ENCODE data around the gene NKX2-2.

Gene NKX2-2

DNA sequence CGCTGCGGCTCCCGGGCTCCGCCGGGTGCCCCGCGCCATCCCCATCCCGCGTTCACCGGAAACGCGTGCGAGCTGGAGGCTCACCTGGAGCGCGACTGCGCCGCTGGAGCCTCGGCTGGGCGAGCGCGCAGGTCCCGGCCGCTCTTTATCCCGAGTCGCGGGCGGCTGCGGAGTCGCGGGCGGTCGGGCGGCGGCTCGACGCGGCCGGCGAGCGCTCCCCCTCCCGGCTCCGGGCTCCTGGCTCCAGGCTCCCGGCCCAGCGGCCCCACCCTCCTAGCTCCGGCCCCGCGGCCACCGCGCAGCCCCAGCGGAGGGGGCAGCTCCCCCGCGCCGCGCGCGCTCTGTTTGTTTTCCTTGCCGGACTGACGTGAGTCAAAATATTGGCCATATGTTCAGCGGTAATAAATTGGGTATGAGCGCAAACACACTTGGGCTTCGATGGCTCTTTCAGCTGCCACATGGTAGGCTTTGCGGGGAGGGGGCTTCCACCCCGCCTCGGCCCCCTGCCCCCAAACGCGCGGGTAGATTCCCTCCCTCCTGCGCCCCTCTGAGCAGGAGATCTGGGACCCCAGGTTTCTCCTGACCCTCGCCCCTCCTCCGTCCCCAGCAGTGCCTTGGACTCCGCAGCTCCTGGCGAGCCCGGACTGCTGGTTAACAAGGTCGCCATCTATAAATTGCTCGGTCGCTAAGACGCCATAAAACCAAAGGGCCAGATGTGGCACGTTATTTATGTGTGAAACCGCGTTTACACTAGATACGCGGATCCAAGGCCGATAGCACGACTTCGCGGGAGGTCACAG lies 8.8 kb upstream of the NKX2-2 start:
- peak in 37 of 56 donors; percentile 10 to 80 (median 53) for DNase-seq

DNA sequence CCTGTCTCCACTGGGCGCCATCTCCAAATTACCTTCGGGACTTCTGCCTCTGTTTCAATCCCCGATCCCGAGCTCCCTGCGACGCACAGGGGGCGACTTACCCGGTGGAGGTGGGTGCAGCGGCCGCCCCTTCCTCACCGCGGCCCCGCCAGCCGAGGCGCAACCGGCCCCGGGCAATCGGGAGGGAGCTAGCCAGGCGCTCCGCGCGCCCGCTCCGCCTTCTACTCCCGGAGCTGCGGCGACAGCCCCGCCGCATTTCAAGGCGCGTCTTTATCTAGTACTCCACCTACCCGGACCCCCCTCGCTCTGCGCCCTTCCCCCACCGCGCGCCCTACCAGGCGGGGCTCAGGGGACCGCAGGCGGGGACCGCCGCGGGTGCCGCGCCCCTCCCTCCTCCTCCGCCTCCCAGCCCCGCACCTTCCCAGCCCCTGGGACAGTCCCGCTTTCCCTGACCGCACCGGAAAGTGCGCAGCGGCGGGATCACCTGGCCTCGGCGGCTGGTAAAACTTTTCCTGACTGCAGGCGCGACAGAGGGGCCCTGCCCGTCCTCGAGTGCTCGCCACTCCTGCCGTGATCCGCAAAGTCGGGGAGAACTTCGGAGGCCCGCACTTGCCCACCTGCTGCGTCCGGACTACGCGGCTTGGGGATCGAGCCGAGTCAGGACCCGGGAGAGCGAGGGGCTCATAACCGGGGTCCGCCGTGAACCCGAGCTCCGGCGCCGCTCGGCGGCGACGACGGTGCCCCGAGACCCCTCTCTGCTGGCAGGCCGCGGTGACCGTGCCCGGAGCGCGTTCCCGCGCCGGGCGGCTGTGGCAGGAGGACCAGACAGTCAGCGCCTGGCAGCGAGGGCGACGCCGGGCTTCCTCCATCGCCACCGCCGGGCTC lies 8.0 kb upstream of the NKX2-2 start:
- peak in 16 of 56 donors; percentile 25 to 75 (median 40) for DNase-seq

GRCh38 chr20:21520702-21521595 lies 7.1 kb upstream of the NKX2-2 start:
- DNase-seq, result peak in 41 of 56 donors; percentile 29 to 77 (median 55)

DNA sequence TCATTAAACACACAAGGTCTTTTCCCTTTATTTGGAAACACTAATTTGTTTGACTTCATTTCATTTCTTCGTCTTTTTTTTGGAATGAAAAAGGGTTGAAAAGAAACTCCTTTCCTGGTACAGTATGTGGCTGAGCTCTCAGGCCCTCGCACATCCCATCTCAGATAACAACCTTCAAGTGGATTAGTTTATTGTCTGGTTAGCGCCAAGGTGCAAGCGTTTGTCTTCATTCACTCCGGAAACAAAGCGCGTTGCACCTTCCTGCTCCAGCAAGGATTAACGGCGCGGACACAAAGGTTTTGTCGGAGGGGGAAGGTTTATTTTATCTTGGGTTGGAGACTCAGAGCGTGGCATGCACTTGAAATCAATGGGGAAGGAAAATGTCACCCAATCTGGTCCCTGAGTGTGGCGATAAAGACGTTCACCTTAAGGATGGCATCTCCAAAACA lies 5.3 kb upstream of the NKX2-2 start:
- DNase-seq, result no peak

- DNase-seq, result no peak
These were observed 4.6 kb upstream of the NKX2-2 start for GRCh38 chr20:21518292-21518991.

DNA sequence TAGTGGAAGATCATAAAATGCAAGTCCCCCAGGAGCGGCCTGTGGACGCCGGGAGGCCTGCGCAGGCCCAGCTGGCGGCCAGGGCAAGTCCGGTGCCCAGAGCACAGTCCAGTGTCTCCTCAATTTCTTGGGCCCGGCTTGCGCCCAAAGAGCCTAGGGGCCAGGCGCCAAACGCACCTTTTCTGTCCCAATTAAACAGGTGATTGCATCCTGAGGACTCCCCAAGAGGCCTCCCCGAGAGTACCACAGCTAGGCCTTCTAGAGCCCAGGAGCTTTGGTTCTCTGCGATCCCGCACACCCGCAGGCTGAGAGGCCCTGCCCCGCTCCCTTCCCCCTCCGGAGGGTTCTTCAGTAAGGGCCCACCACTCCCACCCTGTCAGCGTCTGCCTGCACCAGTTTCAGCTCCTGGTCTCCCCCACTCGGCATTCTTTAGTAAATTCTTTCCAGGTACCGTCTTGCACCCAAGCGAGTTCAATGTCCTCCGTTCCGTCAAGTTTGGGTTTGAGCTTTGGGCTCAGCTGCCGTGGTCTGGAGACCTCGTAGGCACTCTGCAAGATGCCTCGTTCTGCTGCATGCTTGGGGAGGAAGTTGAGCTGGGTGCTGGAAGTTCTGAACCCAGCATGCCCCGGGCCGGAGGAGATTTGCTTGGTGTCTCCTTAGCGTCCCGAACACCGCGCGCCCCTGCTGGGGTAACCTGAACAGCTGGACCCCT lies 3.9 kb upstream of the NKX2-2 start:
- no peak for DNase-seq

GRCh38 chr20:21516861-21517565 lies 3.1 kb upstream of the NKX2-2 start:
- peak in 2 of 56 donors; percentile 18 to 30 for DNase-seq

DNA sequence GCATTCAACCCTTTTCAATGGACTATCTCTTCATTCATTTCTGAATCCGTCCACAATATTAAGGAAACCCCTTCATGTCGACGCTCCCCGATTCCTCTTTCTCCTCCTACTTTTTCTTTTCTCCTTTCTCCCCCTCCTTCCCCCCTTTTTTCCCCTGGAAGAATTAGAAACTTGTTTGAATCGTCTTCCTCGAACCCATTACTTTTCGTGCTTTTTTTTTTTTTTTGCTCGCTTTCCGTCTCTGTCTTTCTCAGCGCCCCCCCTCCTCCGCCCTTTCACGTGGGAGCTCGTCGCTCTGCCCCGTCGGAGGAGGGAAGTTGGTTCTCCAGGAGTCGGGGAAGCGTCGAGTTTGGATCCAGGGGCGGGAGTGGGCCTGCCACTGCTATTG lies 2.3 kb upstream of the NKX2-2 start:
- peak in 1 of 56 donors; percentile 20 for DNase-seq

GRCh38 chr20:21515300-21516179 lies 1.7 kb upstream of the NKX2-2 start:
- peak in 21 of 56 donors; percentile 14 to 61 (median 43) for DNase-seq

- DNase-seq, result peak in 28 of 56 donors; percentile 24 to 73 (median 54)
These were observed 838 bp upstream of the NKX2-2 start for GRCh38 chr20:21514553-21515251.

DNA sequence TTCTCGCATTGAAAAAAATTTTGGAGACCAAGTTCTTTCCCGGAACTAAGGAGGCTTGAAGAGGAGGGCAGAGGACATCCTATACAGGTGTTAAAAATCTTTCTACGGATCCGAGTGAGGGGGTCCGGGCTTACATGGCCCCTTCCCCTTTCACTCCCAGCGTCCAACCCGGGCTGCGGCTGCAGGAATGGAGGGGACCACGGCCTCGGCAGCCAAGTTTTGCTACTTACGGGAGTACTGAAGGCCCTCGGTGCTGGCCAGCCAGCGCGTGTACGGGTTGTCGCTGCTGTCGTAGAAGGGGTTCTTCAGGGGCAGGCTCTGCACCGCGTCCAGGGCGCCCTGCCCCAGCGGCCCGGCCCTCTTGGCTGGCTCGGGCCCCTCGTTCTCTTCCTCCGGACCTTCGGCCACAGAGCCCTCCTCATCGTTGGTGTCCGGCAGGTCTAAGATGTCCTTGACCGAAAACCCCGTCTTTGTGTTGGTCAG lies 642 bp downstream of the NKX2-2 start:
- DNase-seq, result peak in 7 of 56 donors; percentile 32 to 66 (median 60)

GRCh38 chr20:21512634-21513180 lies 1.2 kb downstream of the NKX2-2 start:
- DNase-seq, result peak in 32 of 56 donors; percentile 28 to 65 (median 48)

GRCh38 chr20:21511850-21512633 lies 1.8 kb downstream of the NKX2-2 start:
- DNase-seq, result peak in 16 of 56 donors; percentile 21 to 76 (median 48)

- DNase-seq, result peak in 6 of 56 donors; percentile 42 to 76 (median 56)
These were observed 2.4 kb downstream of the NKX2-2 start for GRCh38 chr20:21511485-21511849.

DNA sequence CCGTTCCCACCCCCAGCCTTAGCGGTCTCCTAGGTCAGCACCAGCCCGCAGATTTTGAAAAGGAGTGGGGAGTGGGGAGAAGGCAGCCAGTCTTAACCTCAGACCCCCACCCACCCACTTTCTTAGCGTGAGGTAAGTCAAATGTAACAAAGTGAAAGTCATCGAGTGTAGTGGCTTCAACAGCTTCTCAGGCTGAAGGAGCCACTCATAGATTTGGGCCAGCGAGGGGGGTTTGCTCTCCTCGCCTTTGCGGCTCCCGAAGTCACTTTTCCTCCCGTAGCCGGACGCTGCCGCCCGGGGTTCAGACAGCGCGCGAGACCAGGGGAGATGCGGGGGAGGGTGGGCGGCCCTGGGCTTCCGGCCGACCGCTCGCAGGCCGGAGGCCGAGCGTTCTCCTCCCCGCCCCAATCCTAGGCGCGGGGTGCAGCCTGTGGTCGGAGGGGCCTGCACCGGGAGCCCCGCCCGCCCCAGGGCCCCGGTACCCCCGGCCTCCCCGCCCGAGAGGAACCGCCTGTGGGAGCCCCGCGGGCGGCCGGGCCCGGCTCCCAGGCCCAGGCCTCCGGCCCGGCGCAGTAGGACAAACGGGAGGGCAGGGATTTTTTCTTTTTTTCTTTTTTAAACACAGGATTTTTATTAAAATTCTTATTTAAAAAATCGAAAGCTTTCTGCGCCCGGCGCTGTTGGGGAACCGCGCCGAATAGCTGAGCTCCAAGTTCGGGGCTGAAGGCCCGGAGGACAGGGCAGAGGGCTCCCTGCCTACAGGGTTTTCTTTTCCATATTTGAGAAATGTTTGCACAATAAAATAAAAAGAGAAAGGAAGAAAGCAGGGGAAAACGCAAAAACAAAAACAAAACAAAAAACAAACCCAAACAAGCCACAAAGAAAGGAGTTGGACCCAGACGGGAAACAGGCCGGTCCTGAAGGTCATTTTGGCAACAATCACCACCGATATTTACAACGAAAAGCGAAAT lies 3.2 kb downstream of the NKX2-2 start:
- peak in 8 of 56 donors; percentile 32 to 58 (median 40) for DNase-seq
